GM18508 (cell line): ENCODE measurements around the gene PPID.
"Not testable (repeated sequence)": the region's sequence is repeated elsewhere in the genome, so short reads cannot be mapped to it uniquely, and the experiment has no call there.

Experiments
- ATAC-seq: cut with Tn5 transposase; IDR thresholded peaks from one replicate; pipeline ENCODE4 v1.9.1; 2021; ENCODE audit warnings: moderate number of reproducible peaks; ENCODE audit not compliant: insufficient read depth, unreplicated experiment

The PPID gene

DNA sequence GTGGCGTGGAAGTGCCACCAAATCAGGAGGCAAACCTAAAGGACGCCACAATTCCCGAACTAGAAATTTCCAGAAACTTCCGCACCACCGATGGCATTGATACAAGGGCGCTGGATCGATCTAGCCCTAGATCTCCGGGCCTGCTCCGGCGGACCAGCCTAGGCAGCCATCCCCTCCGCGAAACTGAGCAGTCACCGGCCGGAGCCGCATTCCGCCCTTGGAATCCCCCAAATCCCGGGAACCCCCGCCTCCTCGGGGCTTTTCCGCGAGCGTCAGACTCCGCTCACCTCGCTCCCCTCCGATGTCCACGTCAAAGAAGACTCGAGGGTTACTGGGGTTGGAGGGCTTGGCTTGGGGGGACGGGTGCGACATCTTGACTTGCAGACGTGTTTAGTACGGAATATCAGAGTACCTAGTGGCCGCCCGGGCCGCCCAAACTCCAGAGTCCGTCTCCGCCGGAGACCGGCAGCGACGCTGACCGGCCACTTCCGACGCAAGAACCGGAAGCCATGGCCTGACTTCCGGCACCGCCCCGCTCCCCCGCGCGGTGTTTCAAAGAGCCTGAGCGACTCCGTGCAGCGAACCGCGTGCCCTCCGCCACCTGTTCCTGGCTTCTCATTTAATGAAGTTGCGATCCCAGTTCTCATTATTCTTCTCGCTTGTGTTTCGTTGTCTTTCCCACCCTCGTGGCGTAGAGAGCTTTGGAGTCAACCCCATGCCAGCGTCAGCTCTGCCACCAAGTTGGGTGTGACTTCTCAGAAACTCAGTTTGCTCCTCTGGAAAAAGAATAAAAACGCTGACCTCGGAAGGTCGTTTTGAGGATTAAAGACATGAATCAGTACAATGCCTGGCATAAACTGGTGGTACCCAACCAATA is at the start of gene PPID:
Gene PPID (minus strand): TSS at position 480 of the 877 bp plus-strand sequence. CDS start 108 bp downstream, at position 372.
- ATAC-seq, result peak; percentile 79

DNA sequence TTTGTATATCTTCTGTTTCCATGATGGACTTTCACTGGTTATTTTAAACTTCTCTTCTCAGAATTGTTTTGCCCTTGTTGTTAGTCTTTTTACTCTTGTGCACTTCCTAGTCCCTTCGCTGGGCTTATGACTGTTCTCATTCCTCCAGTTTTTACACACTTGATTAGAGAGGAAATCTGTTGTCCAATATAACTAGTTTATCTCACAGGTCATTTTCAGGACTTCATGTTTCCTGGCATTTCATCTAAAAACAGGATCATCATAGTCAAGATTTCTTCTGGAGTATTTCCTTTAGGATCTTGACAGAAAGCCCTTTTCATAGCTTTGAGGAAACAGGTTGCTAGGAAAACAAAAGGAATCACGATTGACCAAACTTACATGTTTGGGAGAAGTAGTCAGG is 48.6 kb upstream of the PPID start:
- ATAC-seq, result no peak

DNA sequence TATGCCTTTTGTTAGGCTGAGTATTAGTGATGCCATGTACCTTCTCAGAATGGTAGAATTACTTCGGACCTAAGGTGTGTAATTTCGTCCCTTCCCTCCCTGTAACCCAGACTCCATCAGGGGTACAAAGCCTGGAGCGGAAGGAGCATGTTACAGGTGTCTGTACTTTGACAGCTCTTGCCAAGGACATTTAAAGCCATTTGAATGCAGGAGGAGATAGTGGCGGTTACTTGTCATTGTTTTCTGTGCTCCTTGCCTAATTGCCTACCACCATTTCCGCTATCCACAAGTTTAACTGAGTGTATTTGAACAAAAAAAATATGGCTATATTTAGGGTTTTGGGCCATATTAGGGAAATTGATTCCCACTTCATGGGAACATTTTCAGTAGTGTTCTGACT is 47.5 kb upstream of the PPID start:
- ATAC-seq, result no peak

DNA sequence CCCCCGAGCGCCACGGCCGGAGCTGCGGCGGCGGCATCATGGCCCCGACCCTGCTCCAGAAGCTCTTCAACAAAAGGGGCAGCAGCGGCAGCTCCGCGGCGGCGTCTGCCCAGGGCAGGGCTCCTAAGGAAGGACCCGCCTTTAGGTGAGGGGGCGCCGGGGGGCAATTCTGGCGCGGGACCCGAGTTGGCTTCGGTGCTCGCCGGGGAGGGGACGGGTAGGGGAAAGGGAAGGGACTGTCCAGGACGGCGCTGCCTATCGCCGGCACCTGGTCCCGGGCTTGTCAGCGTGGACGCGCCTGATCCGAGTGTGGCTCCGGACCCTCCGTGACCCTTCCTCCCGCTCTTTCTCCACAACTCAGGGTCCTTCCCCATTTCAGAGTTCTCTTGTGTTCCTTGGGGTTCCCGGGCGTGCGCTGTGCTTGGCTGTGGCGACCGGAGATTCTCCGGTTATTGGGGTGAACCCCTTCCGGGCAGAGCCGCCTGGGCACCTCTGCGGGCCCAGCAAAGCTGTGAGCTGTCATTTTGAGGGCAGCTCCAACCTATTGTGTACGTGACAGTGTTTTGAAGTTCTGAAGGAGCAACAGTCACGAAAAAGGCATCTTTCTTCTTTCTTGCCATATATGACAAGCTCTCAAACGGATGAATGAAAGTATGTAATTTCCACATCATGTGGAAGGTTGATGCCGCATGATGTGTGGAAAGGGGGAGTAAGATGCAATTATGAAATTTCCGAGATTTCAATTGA is 46.2 kb upstream of the PPID start:
- ATAC-seq, result no peak

DNA sequence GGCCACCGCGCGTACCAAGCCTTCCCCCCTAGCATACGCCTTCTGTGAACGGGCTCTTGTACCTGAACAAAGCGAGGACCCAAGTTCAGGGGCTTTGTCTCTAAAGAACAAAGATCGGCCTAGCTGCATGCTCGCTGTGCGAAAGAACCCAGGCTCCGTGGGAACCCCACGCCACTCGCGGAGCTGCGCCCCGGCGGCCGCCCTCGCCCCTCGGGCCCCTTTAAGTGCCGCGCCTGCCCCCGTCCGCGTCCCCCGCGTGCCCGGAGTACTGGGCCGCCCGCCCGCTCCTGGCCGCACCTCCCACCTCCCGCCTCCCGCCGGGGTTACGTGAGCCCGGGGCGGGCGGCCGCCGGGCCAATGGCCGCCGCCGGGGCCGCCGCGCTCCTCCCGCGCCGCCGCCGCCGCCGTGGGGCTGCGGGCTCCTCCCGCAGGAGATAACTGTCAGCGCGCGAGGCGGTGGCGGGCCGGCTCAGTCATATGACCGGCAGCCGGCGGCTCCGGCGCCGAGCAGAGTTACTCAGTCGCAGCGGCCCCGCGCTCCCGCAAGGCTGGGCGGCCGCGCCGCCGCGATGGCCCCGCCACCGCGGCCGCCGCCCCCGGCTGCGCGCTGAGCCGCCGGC is 45.5 kb upstream of the PPID start, which contains the start of gene FNIP2:
Gene FNIP2 (plus strand): TSS at position 472 of the 620 bp plus-strand sequence. CDS start 187 bp downstream, outside the sequence.
- ATAC-seq, result no peak

DNA sequence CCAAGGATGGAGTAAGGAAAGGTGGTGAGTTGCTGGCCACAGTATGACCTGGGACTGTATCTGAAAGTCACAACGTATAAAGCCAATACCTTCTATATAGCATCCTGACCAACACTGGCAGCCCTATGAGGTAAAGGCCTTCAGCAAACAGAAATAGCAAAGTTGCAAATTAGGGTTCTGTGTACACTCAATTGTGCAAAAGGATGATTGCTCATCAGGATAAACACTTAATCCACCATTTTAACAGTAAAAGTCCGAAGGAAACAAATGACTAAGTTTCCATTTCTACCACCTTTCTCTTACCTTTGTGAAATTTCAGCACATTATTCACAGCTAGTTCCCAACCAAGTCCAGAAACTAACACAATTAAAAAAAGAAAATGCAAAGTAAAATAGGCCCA is 44.3 kb upstream of the PPID start:
- ATAC-seq, result no peak

DNA sequence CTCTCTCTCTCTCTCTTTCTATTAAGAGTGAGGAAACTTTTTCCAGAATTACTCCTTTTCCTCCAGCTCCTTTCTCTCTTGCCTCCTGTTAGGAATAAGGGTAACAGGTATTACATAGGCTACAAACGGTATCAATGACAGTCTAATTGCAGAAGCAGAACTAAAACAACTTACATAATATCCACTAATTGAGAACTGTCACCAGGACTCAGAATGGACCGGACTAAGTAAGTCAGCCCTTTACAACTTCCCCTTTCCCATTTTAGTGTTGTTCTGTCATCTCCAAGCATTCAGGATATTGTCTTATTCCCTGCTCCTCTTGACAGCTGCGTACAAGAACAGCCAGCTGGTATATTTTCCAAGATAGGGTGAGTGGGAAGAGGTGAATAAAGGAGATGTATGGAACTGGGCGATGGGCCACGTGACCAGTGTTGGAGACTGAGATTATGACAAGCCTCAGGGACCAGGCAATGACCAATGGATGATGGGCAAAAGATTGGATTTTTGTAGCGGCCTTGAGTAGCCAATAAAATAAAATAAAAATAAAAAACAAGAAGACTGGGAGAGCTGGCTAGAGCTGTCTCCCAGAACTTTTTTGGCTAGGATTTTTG is 43.3 kb upstream of the PPID start:
- ATAC-seq, result no peak

DNA sequence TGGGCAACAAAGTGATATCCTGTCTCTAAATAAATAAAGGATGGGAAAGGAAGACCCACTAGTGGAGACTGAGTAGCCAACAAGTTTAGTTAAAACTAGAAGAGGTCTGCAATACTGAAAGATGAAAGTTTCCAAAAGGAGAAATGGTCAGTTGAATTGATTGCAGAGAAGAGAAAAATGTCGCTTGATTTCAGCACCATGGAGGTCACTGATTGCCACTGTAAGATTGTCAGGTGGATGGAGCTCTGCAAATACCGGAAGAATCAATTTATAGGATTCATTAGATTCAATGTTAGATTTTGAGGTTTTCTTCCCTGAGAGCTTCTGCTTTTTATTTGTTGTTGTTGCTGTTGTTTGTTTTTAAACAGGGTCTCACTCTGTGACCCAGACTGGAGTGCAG is 40.3 kb upstream of the PPID start:
- ATAC-seq, result no peak

DNA sequence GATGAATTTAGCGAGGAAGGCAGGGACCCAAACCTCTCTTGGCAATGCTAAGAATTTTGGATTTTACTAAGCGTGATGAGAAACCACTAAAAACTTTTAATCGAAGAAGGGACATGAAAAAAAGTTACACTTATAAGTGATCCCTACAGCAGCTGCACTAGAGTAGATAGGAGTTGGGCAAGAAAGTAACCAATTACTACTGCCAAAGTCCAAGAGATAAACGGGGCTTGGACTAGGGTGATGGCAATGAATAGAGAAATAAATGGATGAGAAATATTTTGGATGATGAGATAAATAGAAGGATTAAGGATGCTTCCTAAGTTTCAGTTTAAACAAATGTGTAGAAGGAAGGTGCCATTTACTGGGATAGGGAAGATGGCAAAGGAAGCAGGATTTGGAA is 39.4 kb upstream of the PPID start:
- ATAC-seq, result no peak

DNA sequence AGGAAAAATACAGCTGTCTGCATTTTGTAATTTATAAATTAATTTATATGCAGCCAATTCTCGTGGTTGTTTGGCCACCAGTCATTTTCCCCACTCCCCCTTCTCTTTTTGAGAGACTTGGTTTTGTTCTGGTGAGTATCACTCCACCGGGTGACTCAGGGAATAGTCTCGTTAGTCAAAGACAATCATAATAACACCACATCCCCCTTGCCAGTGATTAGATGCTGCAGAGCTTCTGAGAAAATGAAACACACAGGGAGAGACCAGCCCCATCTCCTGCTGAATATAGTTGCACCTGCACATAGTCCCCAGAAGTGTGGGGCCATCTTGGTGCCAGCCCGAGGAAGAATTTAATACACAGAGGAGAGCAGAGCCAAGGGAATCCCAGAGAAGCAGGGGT is 37.7 kb upstream of the PPID start:
- no peak for ATAC-seq

DNA sequence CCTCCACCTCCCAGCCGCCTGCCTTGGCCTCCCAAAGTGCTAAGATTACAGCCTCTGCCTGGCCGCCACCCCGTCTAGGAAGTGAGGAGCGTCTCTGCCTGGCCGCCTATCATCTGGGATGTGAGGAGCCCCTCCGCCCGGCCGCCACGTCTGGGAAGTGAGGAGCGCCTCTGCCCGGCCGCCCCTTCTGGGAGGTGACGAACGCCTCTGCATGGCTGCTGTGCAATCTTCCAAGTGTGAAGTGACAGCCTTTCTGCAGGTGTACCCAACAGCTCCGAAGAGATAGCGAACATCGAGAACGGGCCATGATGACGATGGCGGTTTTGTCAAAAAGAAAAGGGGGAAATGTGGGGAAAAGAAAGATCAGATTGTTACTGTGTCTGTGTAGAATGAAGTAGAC is 36.3 kb upstream of the PPID start:
- not testable (repeated sequence) for ATAC-seq

DNA sequence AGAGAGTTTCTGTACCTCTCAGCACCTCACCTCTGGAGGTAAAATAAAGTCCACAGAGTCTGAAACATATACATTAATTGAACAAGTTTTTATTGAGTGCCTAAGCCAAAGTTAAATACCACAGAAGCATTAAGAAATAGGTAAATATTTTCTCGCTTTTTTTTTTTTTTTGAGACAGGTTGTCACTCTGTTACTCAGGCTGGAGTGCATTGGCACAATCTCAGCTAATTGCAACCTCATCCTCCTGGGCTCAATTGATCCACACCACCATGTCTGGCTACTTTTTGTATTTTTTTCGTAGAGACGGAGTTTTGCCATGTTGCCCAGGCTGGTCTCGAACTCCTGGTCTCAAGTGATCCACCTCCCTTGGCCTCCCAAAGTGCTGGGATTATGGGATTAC is 35.5 kb upstream of the PPID start:
- no peak for ATAC-seq

DNA sequence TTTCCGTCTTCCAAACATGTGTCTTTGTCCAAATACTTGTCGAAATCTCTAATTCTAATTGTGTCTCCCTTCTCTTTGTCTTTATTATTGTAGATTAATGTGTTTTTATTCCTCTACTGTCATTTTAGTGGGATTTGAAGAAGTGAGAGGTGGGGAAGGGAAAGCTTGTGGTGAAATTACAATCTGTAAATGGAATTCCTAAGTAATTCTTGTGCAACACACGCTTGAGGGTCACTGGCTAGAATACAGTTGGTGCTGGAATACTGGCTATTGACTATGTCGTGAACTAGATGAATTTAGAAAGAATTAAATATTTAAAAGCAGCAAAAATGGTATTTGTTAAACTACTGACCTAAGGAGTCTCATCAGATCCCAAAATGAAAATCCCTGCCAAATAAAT is 34.9 kb upstream of the PPID start:
- no peak for ATAC-seq

DNA sequence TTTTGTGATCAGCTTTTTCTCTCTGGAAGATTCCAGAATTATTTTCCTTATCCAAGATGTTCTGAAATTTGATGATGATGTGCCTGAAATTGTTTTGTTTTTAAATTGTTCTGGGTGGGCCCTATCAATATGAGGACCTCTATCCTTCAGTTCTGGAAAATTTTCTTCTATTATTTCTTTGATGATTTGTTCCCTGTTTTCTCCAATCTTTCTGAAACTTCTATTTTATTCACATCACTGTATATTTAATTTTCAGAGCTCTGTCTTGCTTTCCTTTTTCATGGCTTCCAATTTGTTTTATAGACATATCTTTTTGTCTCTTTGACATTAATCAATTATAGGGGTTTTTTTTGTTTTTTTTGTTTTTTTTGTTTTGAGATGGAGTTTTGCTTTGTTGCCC is 33.4 kb upstream of the PPID start:
- no peak for ATAC-seq

DNA sequence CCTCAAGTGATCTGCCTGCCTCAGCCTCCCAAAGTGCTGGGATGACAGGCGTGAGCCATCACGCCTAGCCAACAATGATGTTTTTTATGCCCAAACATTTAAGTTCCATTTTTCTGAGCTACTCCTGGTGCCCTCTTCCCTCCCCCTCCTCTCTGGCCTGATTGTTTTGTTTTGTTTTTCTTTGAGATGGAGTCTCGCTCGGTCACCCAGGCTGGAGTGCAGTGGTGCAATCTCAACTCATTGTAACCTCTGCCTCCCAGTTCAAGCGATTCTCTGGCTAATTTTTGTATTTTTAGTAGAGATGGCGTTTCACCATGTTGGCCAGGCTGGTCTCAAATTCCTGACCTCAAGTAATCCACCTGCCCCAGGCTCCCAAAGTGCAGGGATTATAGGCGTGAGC is 32.6 kb upstream of the PPID start:
- not testable (repeated sequence) for ATAC-seq

DNA sequence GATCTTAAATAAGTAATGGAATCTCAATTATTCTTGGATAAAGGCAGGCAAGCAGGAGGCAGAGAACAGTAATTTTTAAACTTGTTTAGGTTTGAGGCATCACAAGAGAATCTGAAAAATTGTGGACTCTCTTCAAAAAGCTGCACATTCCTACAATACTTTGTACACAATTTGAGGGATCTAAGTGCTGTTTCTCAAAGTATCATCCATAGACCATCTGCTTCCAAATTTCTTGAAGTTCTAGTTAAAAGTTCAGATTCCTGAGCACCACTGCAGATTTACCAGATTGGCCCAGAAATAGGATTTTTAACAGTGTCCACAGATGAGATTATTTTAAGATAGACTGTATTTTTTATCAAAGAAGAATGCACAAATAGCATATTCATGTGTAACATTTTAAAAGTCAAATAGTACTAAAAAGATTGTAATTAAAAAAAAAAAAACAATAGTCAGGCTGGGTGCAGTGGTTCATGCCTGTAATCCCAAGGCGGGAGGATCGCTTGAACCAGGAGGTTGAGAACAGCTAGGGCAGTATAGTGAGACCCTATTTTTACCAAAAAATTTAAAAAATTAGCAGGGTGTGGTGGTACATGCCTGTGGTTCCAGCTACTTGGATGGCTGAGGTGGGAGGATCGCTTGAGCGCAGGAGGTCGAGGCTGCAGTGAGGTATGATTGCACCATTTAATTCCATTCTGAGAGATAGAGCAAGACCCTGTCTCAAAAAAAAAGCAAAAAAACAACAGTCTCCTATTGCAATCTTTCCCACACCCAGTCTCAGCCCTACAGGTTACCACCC is 31.4 kb upstream of the PPID start:
- no peak for ATAC-seq

DNA sequence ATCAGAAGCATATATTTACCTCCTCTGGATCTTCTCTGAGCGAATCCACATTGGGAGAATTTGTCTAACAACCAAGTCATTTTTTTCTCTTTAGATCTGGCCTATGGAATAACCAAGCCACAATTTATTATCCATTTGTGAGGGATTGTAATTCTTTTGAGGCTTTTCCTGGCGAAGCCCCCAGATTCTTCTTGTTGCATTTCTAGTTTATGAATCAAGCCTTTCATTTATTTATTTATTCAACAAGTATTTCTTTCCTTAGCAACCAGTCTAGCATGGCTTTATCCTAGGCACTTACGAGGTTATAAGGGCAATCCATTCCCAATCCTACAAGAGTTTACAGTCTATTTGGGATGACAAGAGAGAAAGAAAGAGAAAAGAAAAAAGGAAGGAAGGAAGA is 27.2 kb upstream of the PPID start:
- no peak for ATAC-seq

DNA sequence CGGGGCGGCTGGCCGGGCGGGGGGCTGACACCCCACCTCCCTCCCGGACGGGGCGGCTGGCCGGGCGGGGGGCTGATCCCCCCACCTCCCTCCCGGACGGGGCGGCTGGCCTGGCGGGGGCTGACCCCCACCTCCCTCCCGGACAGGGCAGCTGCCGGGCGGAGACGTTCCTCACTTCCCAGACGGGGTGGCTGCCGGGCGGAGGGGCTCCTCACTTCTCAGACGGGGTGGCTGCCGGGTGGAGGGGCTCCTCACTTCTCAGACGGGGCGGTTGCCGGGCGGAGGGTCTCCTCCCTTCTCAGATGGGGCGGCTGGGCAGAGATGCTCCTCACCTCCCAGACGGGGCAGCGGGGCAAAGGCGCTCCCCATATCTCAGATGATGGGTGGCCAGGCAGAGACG is 23.3 kb upstream of the PPID start:
- ATAC-seq, result not testable (repeated sequence)

DNA sequence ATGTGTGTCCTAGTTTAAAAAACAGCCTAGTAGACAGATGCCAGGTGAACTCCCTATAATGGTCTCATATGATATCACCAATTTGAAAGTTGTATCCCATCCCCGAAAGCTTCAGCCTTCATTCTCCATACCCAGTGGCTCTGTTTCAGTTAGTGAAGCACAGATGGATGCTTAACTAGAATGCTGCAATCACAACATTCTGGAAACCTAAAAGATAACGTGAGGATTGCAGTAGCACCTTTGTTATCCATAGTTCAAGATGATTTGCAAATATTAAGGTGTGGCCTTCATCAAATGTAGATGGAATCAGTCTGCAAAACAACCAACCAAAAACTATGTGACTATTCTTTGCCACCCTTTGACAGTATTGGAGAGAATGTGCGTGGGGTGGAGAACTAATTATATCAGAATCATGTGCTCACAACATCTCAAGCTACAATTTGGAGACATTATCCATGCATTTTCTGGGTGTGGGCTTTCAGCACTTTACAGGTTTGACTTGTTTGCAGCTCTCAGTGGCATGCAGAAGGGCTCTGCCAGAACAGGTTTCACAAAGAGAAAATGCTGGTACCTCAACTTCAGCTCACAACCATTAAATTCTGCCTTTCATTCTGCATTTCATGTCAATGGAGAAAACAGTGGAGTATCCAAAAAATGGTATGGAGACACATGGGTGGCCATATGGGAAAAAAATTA is 18.3 kb upstream of the PPID start:
- no peak for ATAC-seq
